ENCODE data around the gene TMEM45A. TPM values are rescaled to one million over a fixed set of nuclear protein-coding genes. Genes with fewer than 3 reads are reported as not detected.

TMEM45A gene
- total and polyA plus RNA-seq, 11 donors: 1.8 to 11.2 (median 3.1) TPM

GRCh38 chr3:100609963-100610362 is 117.5 kb downstream of the TMEM45A start:
- H3K9me3 ChIP-seq: no peaks in the 10 kb centered on the region

GRCh38 chr3:100611221-100611620 is 118.8 kb downstream of the TMEM45A start:
- intact Hi-C loops (cut with DNase I): no loop called here
- ATAC-seq: no peak

More at GRCh38 chr3:100609963-100610362, 117.5 kb downstream of the TMEM45A start:
- H3K27ac ChIP-seq: no peak overlapping the region
- 69 to 82% (median 72%) methylated on average over 2 of the region's 2 CpGs for WGBS, 4 donors
- H3K4me1 ChIP-seq: no peaks in the 10 kb centered on the region
- H3K4me3 ChIP-seq: no peak overlapping the region
- H3K27me3 ChIP-seq: peaks cover 0 to 10% (median 0%) of the 10 kb centered on the region in 9 donors
- TF ChIP-seq CTCF (IDR thresholded peaks at IDR 0.05): no peak
- no peak for TF ChIP-seq POLR2A (IDR thresholded peaks at IDR 0.05)
- H3K36me3 ChIP-seq: no peaks in the 10 kb centered on the region
- intact Hi-C loops (cut with DNase I): no loop called here
- DNase-seq (no peak), ATAC-seq (no peak)

GRCh38 chr3:100613721-100614390 is 121.4 kb downstream of the TMEM45A start:
- no peak overlapping the region for H3K27ac ChIP-seq
- no peak for TF ChIP-seq CTCF (IDR thresholded peaks at IDR 0.05)
- no peak for TF ChIP-seq POLR2A (IDR thresholded peaks at IDR 0.05)
- no peaks in the 10 kb centered on the region for H3K9me3 ChIP-seq
- ATAC-seq: no peak
- H3K36me3 ChIP-seq: no peaks in the 10 kb centered on the region
- H3K27me3 ChIP-seq: peaks cover 0 to 9% (median 0%) of the 10 kb centered on the region in 9 donors
- DNase-seq: no peak
- H3K4me1 ChIP-seq: no peaks in the 10 kb centered on the region
- no peak overlapping the region for H3K4me3 ChIP-seq
- intact Hi-C loops (cut with DNase I): no loop called here
- 62 to 71% (median 66%) methylated on average over 4 of the region's 4 CpGs for WGBS, 4 donors

More at GRCh38 chr3:100611221-100611620, 118.8 kb downstream of the TMEM45A start:
- 64 to 76% (median 70%) methylated on average over 3 of the region's 3 CpGs for whole genome bisulfite sequencing, 4 donors
- Histone ChIP-seq H3K36me3 (no peaks in the 10 kb centered on the region), H3K4me3 (no peak overlapping the region), H3K9me3 (no peaks in the 10 kb centered on the region), H3K27me3 (peaks cover 0 to 10% (median 0%) of the 10 kb centered on the region in 9 donors), H3K4me1 (no peaks in the 10 kb centered on the region), H3K27ac (no peak overlapping the region)
- no peak for DNase-seq
- no peak for TF ChIP-seq CTCF (IDR thresholded peaks at IDR 0.05)
- TF ChIP-seq POLR2A (IDR thresholded peaks at IDR 0.05): no peak

- TF ChIP-seq CTCF (IDR thresholded peaks at IDR 0.05): no peak
- no peak for TF ChIP-seq POLR2A (IDR thresholded peaks at IDR 0.05)
- H3K27ac ChIP-seq: no peak overlapping the region
- H3K36me3 ChIP-seq: no peaks in the 10 kb centered on the region
- no peak overlapping the region for H3K4me3 ChIP-seq
- H3K9me3 ChIP-seq: no peaks in the 10 kb centered on the region
- no peak for ATAC-seq
- DNase-seq: no peak
- intact Hi-C loops (cut with DNase I): no loop called here
- H3K4me1 ChIP-seq: no peaks in the 10 kb centered on the region
- H3K27me3 ChIP-seq: peaks cover 0 to 4% (median 0%) of the 10 kb centered on the region in 9 donors
These were observed 122.5 kb downstream of the TMEM45A start for GRCh38 chr3:100614941-100615340.

Measured in heart left ventricle (tissue), 16 donors.